HG02870 (cell line): ENCODE results near the gene STK32C.

ENCODE experiments used
- ATAC-seq: cut with Tn5 transposase; IDR thresholded peaks from one replicate; pipeline ENCODE4 v1.9.1; 2021; ENCODE audit warnings: mild to moderate bottlenecking, moderate library complexity; ENCODE audit not compliant: unreplicated experiment

Gene STK32C

DNA sequence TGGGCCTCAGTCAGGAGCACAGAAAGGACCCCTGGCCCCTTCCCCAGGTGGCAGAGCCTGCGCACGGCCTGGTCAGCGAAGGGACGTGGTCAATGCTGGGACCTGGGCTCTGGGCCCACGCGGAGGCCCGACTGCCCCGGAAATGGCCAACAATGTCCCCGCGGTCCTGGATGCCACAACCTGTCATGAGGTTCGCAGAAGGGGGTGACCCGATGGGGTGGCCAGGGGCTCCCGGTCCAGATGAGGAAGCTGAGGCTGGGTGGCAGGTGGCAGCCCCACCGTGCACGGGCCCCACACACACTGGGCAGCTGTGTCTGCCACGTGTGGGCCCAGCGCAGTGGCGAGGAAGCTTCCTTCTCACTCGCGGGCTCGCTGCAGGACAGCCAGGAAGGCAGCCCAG is 71.6 kb downstream of the STK32C start:
- ATAC-seq = no peak

GRCh38 chr10:132234860-132235259 is 72.9 kb downstream of the STK32C start:
- ATAC-seq = no peak

GRCh38 chr10:132233501-132234085 is 74.2 kb downstream of the STK32C start:
- ATAC-seq = no peak

DNA sequence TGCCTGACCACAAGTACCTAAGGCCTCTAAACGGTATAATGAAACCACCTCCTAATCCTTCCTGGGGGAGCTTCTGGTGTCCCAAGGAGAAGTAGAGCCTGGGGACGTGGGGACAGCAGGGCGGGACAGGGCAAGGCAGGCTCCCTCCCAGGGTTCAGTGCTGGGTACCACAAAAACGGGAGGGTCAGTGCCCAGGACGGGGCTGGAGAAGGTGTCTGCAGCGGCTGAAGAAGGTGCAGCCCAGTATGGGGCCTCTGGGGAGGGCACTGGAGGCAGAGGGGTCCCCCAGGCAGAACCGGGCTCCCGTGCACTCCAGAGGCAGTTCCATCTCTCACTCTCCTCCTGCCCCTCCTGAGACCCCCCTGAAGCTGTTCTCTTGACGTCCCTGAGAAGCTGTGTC is 74.8 kb downstream of the STK32C start:
- ATAC-seq = no peak

- no peak for ATAC-seq
Measured at GRCh38 chr10:132232023-132232951, 75.5 kb downstream of the STK32C start.

- no peak for ATAC-seq
Measured at GRCh38 chr10:132231656-132232022, 76.1 kb downstream of the STK32C start.

- ATAC-seq = no peak
Measured at GRCh38 chr10:132230557-132231210, 77.1 kb downstream of the STK32C start.

GRCh38 chr10:132229834-132230556 is 77.8 kb downstream of the STK32C start:
- peak; percentile 59 for ATAC-seq

DNA sequence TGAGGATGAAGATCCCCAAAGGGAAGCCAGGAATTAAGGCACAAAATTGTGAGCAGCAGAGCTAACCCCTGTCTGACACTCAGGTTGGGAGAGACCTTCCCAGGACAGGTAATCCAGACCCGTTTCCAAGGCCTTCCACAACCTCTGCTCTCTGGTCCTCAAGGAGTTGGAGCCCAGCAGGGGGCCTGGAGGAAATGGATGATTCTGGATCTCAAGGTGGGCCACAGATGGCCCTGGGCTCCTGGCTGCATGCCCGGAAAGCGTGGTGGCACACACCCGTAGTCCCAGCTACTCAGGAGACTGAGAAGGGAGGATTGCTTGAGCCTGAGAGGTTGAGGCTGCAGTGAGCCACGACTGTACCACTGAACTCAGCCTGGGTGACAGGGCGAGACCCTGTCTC is 78.7 kb downstream of the STK32C start:
- no peak for ATAC-seq

GRCh38 chr10:132228616-132229015 is 79.1 kb downstream of the STK32C start:
- ATAC-seq = no peak

GRCh38 chr10:132227851-132228390 is 79.8 kb downstream of the STK32C start:
- no peak for ATAC-seq

DNA sequence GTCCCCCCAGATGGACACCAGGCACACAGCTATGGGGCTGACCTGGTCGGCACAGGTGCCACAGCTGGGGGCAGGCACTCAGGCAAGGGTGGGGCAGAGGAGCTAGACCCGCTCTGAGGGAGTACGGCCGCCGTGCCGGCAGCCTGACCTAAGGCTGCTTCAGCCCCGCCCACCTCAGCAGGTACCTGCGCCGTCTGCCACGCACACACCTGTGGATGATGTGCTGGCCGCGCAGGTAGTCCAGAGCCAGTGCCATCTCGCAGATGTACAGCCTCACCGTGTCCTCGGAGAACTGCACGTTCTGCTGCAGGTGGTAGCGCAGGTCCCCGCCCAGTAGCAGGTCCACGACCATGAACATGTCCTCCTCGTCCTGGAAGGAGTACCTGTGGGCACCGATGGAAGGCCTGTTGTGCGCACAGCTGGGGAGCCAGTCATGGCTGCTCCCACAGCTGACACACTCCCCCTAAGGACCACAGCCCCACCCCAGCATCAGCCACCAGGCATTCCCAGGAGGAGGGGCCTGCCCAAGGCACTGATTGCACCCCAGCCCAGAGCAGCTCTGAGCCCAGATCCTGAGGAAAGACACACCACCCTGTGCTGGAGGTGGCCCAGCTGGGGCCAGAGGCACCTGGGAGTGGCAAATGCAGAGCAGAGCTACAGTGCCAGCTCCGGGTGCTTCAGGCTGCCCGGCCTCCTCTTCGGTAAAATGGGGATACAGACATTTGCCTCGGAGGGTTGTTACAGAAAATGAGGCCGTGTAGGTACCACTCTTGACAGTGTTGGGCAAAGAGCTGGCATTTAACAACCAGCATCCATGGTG is 81.0 kb downstream of the STK32C start:
- ATAC-seq = no peak

- ATAC-seq = no peak
Measured at GRCh38 chr10:132225849-132226205, 81.9 kb downstream of the STK32C start.

- no peak for ATAC-seq
Measured at GRCh38 chr10:132225073-132225848, 82.5 kb downstream of the STK32C start.

GRCh38 chr10:132224343-132225072 is 83.2 kb downstream of the STK32C start:
- no peak for ATAC-seq

DNA sequence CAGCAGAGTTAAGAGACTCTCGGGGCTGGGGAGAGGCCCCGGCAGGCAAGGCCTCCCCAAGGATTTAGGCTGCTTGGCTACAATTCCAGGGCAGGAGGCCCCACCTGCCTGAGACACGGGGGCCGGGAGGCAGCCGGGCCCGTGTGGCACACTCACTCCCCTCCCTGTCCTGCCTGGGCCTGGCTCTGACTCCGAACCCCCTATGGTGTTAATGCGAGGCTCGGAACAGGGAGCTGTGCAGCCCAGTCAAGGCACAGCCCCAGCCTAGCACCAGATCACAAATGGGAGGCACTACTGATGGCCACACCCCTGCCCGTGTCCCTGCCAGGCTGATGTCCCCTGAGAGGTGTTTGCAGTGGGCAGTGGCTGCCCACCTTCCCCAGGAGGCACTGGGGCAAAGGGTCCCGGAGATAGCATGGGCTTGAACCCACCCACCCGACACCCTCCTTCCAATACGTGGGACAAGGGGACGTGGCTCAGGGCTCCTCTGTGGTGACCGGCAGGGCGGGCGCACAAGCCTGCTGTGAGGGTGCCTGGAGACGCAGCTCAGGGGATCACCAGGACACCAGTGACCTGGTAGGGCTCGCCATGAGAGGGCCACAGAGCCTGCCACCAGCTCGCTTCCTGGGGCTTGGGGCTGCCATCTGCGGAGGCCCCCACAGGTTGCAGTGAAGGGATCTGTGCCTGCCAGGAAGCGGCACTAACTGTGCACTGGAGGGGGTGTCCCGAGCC is 84.0 kb downstream of the STK32C start:
- ATAC-seq = no peak

- peak; percentile 82 for ATAC-seq
Measured at GRCh38 chr10:132223156-132223590, 84.6 kb downstream of the STK32C start.

DNA sequence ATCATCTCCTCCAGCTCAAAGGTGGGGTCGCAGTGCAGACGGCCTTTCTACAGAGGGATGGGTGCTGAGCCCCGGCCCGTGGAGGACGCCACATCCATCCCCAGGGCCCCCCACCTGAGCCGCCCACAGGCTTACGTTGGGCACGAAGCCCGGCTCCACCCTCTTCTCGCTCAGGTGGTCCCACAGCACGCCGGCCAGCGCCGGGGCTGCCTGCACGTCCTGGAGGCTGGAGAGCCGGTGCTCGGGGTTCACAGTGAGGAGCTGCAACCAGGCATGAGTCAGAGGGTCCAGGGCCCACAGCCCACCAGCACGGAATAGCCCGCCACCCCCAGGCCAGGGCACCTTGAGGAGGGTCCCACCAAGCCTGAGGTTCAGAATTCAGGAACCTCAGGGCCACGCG is 85.0 kb downstream of the STK32C start:
- no peak for ATAC-seq
